MM.1S (cell line): ENCODE data around the gene DHRS1.

ENCODE experiments used
- DNase-seq: peaks from one replicate; pipeline ENCODE4 v3.0.0-alpha.2; 2015
- H2AFZ ChIP-seq: fragments of 300-600 bp; sonication (generic); 2 replicates; pipeline ENCODE4 v1.6.0; 2016; ENCODE audit warnings: antibody characterized with exemption, low read length
- H3F3A ChIP-seq: fragments of 300-600 bp; sonication (generic); 2 replicates; pipeline ENCODE4 v1.6.1; 2016; ENCODE audit warnings: mild to moderate bottlenecking, antibody characterized with exemption, low read length, moderate library complexity, mixed read lengths; ENCODE audit not compliant: insufficient read depth
- H3K27ac ChIP-seq: fragments of 300-600 bp; sonication (generic); 2 replicates; pipeline ENCODE4 v1.5.1; 2016; ENCODE audit warnings: mild to moderate bottlenecking, low read length
- H3K27me3 ChIP-seq: fragments of 300-600 bp; sonication (generic); replicated peaks from 2 replicates; pipeline ENCODE4 v1.6.0; 2016; ENCODE audit warnings: low read length; ENCODE audit not compliant: insufficient read depth
- H3K36me3 ChIP-seq: fragments of 300-600 bp; sonication (generic); replicated peaks from 2 replicates; pipeline ENCODE4 v1.6.1; 2016; ENCODE audit warnings: mild to moderate bottlenecking, low read length, mixed read lengths; ENCODE audit not compliant: insufficient read depth
- H3K4me1 ChIP-seq: fragments of 300-600 bp; sonication (generic); 2 replicates; pipeline ENCODE4 v1.6.1; 2016; ENCODE audit warnings: low read length, mixed read lengths
- H3K4me2 ChIP-seq: fragments of 300-600 bp; sonication (generic); 2 replicates; pipeline ENCODE4 v1.6.0; 2016; ENCODE audit warnings: low read depth, low read length
- H3K4me3 ChIP-seq: fragments of 300-600 bp; sonication (generic); 2 replicates; pipeline ENCODE4 v1.5.1; 2016; ENCODE audit warnings: low read length, mixed read lengths
- H3K79me2 ChIP-seq: fragments of 300-600 bp; sonication (generic); 2 replicates; pipeline ENCODE4 v1.6.1; 2016; ENCODE audit warnings: mixed run types, low read length, mixed read lengths
- H3K9ac ChIP-seq: fragments of 300-600 bp; sonication (generic); 2 replicates; pipeline ENCODE4 v1.6.1; 2016; ENCODE audit warnings: low read length, mixed read lengths
- H3K9me2 ChIP-seq: fragments of 300-600 bp; sonication (generic); replicated peaks from 2 replicates; pipeline ENCODE4 v1.6.1; 2016; ENCODE audit warnings: mild to moderate bottlenecking, low read length, mixed read lengths; ENCODE audit not compliant: insufficient read depth
- H3K9me3 ChIP-seq: fragments of 300-600 bp; sonication (generic); replicated peaks from 2 replicates; pipeline ENCODE4 v1.6.1; 2016; ENCODE audit warnings: mild to moderate bottlenecking, low read length, mixed read lengths; ENCODE audit not compliant: insufficient read depth
- H4K20me1 ChIP-seq: fragments of 300-600 bp; sonication (generic); 2 replicates; pipeline ENCODE4 v1.6.1; 2016; ENCODE audit warnings: mild to moderate bottlenecking, low read length, moderate library complexity, mixed read lengths; ENCODE audit not compliant: insufficient read depth
- CTCF ChIP-seq: fragments of 300-600 bp; sonication (generic); IDR thresholded peaks from 2 replicates; pipeline ENCODE4 v1.5.1; 2016; ENCODE audit warnings: antibody characterized with exemption, low read length, mixed read lengths
- EZH2 ChIP-seq: fragments of 300-600 bp; sonication (generic); optimal IDR thresholded peaks from 2 replicates; pipeline ENCODE3; 2017; ENCODE audit warnings: low read depth, mild to moderate bottlenecking, antibody characterized with exemption, low read length, mixed read lengths
- EZH2phosphoT487 ChIP-seq: fragments of 300-600 bp; sonication (generic); IDR thresholded peaks from 2 replicates; pipeline ENCODE4 v1.6.1; 2018; ENCODE audit warnings: antibody characterized with exemption, low read length

Gene DHRS1

GRCh38 chr14:24261256-24261968, 38.2 kb downstream of the DHRS1 start:
- H3K9me2 ChIP-seq = no peaks in the 10 kb centered on the region
- no peak overlapping the region for H3K9ac ChIP-seq
- H2AFZ ChIP-seq = no peak overlapping the region
- no peaks in the 10 kb centered on the region for H3K79me2 ChIP-seq
- no peaks in the 10 kb centered on the region for H3K9me3 ChIP-seq
- H3K4me1 ChIP-seq = no peaks in the 10 kb centered on the region
- no peaks in the 10 kb centered on the region for H3K36me3 ChIP-seq
- no peak for DNase-seq
- H3F3A ChIP-seq = no peaks in the 10 kb centered on the region
- no peaks in the 10 kb centered on the region for H4K20me1 ChIP-seq
- TF ChIP-seq EZH2phosphoT487 = no peak
- TF ChIP-seq EZH2 = no peak
- no peak for TF ChIP-seq CTCF
- no peaks in the 10 kb centered on the region for H3K27me3 ChIP-seq
- no peak overlapping the region for H3K4me3 ChIP-seq
- H3K4me2 ChIP-seq = no peak overlapping the region
- H3K27ac ChIP-seq = no peak overlapping the region

GRCh38 chr14:24260780-24261157, 38.8 kb downstream of the DHRS1 start:
- no peaks in the 10 kb centered on the region for H3K79me2 ChIP-seq
- H3K9me2 ChIP-seq = no peaks in the 10 kb centered on the region
- no peak overlapping the region for H3K4me2 ChIP-seq
- TF ChIP-seq EZH2 = no peak
- TF ChIP-seq CTCF = no peak
- TF ChIP-seq EZH2phosphoT487 = no peak
- no peak for DNase-seq
- H3K4me1 ChIP-seq = no peaks in the 10 kb centered on the region
- H2AFZ ChIP-seq = no peak overlapping the region
- H3K36me3 ChIP-seq = no peaks in the 10 kb centered on the region
- H3F3A ChIP-seq = no peaks in the 10 kb centered on the region
- no peaks in the 10 kb centered on the region for H3K9me3 ChIP-seq
- no peaks in the 10 kb centered on the region for H4K20me1 ChIP-seq
- H3K4me3 ChIP-seq = no peak overlapping the region
- H3K9ac ChIP-seq = no peak overlapping the region
- H3K27me3 ChIP-seq = no peaks in the 10 kb centered on the region
- H3K27ac ChIP-seq = no peak overlapping the region

GRCh38 chr14:24260026-24260779, 39.4 kb downstream of the DHRS1 start:
- Histone ChIP-seq H3K27ac (no peak overlapping the region), H3K79me2 (no peaks in the 10 kb centered on the region), H3F3A (no peaks in the 10 kb centered on the region), H3K36me3 (no peaks in the 10 kb centered on the region), H3K9ac (no peak overlapping the region), H3K9me2 (no peaks in the 10 kb centered on the region), H3K27me3 (no peaks in the 10 kb centered on the region), H3K4me2 (no peak overlapping the region), H3K4me3 (no peak overlapping the region), H4K20me1 (no peaks in the 10 kb centered on the region), H3K9me3 (no peaks in the 10 kb centered on the region), H2AFZ (no peak overlapping the region), H3K4me1 (no peaks in the 10 kb centered on the region)
- TF ChIP-seq CTCF (no peak), EZH2 (no peak), EZH2phosphoT487 (no peak)
- no peak for DNase-seq
